Prostate gland (tissue), 2 donors: ENCODE measurements around the gene MYLK4. TPM values are rescaled to one million over a fixed set of nuclear protein-coding genes. Genes with fewer than 3 reads are reported as not detected.

Source experiments
- DNase-seq: peaks from one replicate; pipeline ENCODE4 v3.0.0-alpha.2; 2019; ENCODE audit warnings: low spot score
- H3K27ac ChIP-seq, 2 donors: fragments of 200-600 bp; sonication (generic); 2 replicates each; pipeline ENCODE4 v1.5.1; 2017 to 2019
- H3K27me3 ChIP-seq: fragments of 200-600 bp; sonication (generic); replicated peaks from 2 replicates; pipeline ENCODE4 v1.5.1; 2019; ENCODE audit not compliant: insufficient read depth
- H3K36me3 ChIP-seq, 2 donors: fragments of 200-600 bp; sonication (generic); 1 replicate in 1 of 2; 2 replicates in 1 of 2; pipeline versions ENCODE4 v1.5.1 to v1.8.1; 2017 to 2019
- H3K4me1 ChIP-seq: fragments of 200-600 bp; sonication (generic); replicated peaks from 2 replicates; pipeline ENCODE4 v1.5.1; 2019
- H3K4me3 ChIP-seq, 2 donors: fragments of 200-600 bp; sonication (generic); 2 replicates each; pipeline ENCODE4 v1.5.1; 2017 to 2019
- H3K9me3 ChIP-seq: fragments of 200-600 bp; sonication (generic); 2 replicates; pipeline ENCODE4 v1.5.1; 2017
- CTCF ChIP-seq, 4 experiments: fragments of 200-600 bp in 2 of 4; fragments of 450-650 bp in 2 of 4; sonication (generic) in 2 of 4; IDR thresholded peaks; 1 replicate in 3 of 4; 2 replicates in 1 of 4; pipeline ENCODE4 v1.5.1; 2016 to 2019; ENCODE audit warnings: antibody characterized with exemption in 4 of 4, mild to moderate bottlenecking in 2 of 4, moderate library complexity in 2 of 4
- POLR2A ChIP-seq: fragments of 450-650 bp; IDR thresholded peaks from one replicate; pipeline ENCODE4 v1.6.1; 2016; ENCODE audit warnings: antibody characterized with exemption, mild to moderate bottlenecking
- POLR2AphosphoS5 ChIP-seq: sonication (generic); formaldehyde crosslinking; IDR thresholded peaks from one replicate; pipeline ENCODE4 v1.6.1; 2017; ENCODE audit warnings: antibody characterized with exemption
- WGBS: methylation state at CpG from one replicate; pipeline ENCODE4 v1.1.5; 2018; 5-methylcytosine and 5-hydroxymethylcytosine counted together
- intact Hi-C: fragments of 100-400 bp; cut with DNase I; formaldehyde crosslinking; loops from one replicate; pipeline ENCODE4 v1.14.2; 2022
- total RNA-seq, 2 donors: library from RNA; depleted of rRNA; stranded (reverse); fragments of >200 nt; gene quantifications; one replicate each; pipeline ENCODE4 v1.1.0, GENCODE V29; 2016

Gene MYLK4
- total RNA-seq, 2 donors from 2014 or later, result 0.46 to 0.97 TPM

GRCh38 chr6:2784061-2784460, 33.3 kb upstream of the MYLK4 start:
- DNase-seq, result no peak
- no peaks in the 10 kb centered on the region for H3K9me3 ChIP-seq
- H3K4me3 ChIP-seq, result no peak overlapping the region
- H3K36me3 ChIP-seq, result no peaks in the 10 kb centered on the region
- WGBS, result 76% methylated on average over 5 of the region's 5 CpGs
- no peaks in the 10 kb centered on the region for H3K27me3 ChIP-seq
- intact Hi-C loops, result no loop called here
- H3K4me1 ChIP-seq, result no peaks in the 10 kb centered on the region
- TF ChIP-seq POLR2AphosphoS5 (no peak), CTCF (IDR thresholded peaks at IDR 0.05) (no peak), POLR2A (no peak)
- H3K27ac ChIP-seq, result no peak overlapping the region

- H3K4me3 ChIP-seq, result no peak overlapping the region
- intact Hi-C loops, result no loop called here
- H3K4me1 ChIP-seq, result no peaks in the 10 kb centered on the region
- no peaks in the 10 kb centered on the region for H3K27me3 ChIP-seq
- TF ChIP-seq CTCF (IDR thresholded peaks at IDR 0.05), result no peak
- TF ChIP-seq POLR2A, result no peak
- TF ChIP-seq POLR2AphosphoS5, result no peak
- no peak overlapping the region for H3K27ac ChIP-seq
- no peaks in the 10 kb centered on the region for H3K36me3 ChIP-seq
- H3K9me3 ChIP-seq, result no peaks in the 10 kb centered on the region
- 60% methylated on average over 19 of the region's 19 CpGs for WGBS
- no peak for DNase-seq
Measured at GRCh38 chr6:2783188-2783963, 32.7 kb upstream of the MYLK4 start.

GRCh38 chr6:2782825-2783187, 32.1 kb upstream of the MYLK4 start:
- Histone ChIP-seq H3K4me3 (no peak overlapping the region), H3K9me3 (no peaks in the 10 kb centered on the region), H3K4me1 (no peaks in the 10 kb centered on the region), H3K27me3 (no peaks in the 10 kb centered on the region), H3K27ac (no peak overlapping the region), H3K36me3 (no peaks in the 10 kb centered on the region)
- WGBS, result 75% methylated on average over 10 of the region's 10 CpGs
- intact Hi-C loops, result no loop called here
- DNase-seq, result no peak
- TF ChIP-seq POLR2AphosphoS5 (no peak), CTCF (IDR thresholded peaks at IDR 0.05) (no peak), POLR2A (no peak)

GRCh38 chr6:2782356-2782708, 31.6 kb upstream of the MYLK4 start:
- no peaks in the 10 kb centered on the region for H3K36me3 ChIP-seq

GRCh38 chr6:2781685-2782355, 31.1 kb upstream of the MYLK4 start:
- Histone ChIP-seq H3K4me1 (no peaks in the 10 kb centered on the region), H3K27ac (no peak overlapping the region), H3K9me3 (no peaks in the 10 kb centered on the region), H3K36me3 (no peaks in the 10 kb centered on the region), H3K27me3 (no peaks in the 10 kb centered on the region), H3K4me3 (no peak overlapping the region)
- no peak for DNase-seq
- TF ChIP-seq CTCF (IDR thresholded peaks at IDR 0.05) (no peak), POLR2A (no peak), POLR2AphosphoS5 (no peak)
- intact Hi-C loops, result no loop called here
- 87% methylated on average over 7 of the region's 7 CpGs for WGBS

More at GRCh38 chr6:2782356-2782708, 31.6 kb upstream of the MYLK4 start:
- no peaks in the 10 kb centered on the region for H3K27me3 ChIP-seq
- no peak overlapping the region for H3K27ac ChIP-seq
- no peak overlapping the region for H3K4me3 ChIP-seq
- WGBS, result 89% methylated on average over 9 of the region's 9 CpGs
- intact Hi-C loops, result no loop called here
- DNase-seq, result no peak
- no peaks in the 10 kb centered on the region for H3K9me3 ChIP-seq
- TF ChIP-seq POLR2AphosphoS5, result no peak
- no peak for TF ChIP-seq POLR2A
- no peaks in the 10 kb centered on the region for H3K4me1 ChIP-seq
